HEK293 (cell line): ENCODE data around the gene NOX3.
"Not testable (repeated sequence)": the region's sequence is repeated elsewhere in the genome, so short reads cannot be mapped to it uniquely, and the experiment has no call there.

ENCODE experiments used
- CTCF ChIA-PET: fragments of 350-600 bp; formaldehyde crosslinking; extraction: SDS; loops from one replicate; lab custom pipeline; 2021; ENCODE audit warnings: antibody characterized with exemption; lab: Yijun Ruan, JAX
- POLR2A ChIA-PET: fragments of 300-600 bp; formaldehyde crosslinking; extraction: SDS; loops from one replicate; lab custom pipeline; 2020; ENCODE audit warnings: antibody characterized with exemption, inconsistent platforms; lab: Yijun Ruan, JAX
- H3K27ac ChIP-seq: fragments of 200-500 bp; sonication (Bioruptor generic); 2 replicates; pipeline ENCODE4 v1.5.1; 2014; ENCODE audit warnings: low read depth, low read length, control low read depth, inconsistent platforms; ENCODE audit errors: extremely low read depth
- H3K36me3 ChIP-seq, 2 experiments: fragments of 200-500 bp in 1 of 2; sonication (Bioruptor generic) in 1 of 2; 1 replicate in 1 of 2; 2 replicates in 1 of 2; pipeline ENCODE4 v1.5.1; 2014 to 2017; ENCODE audit warnings: inconsistent platforms in 2 of 2, low read length in 2 of 2; ENCODE audit not compliant: control insufficient read depth in 2 of 2, insufficient read depth in 1 of 2
- H3K4me1 ChIP-seq: fragments of 200-500 bp; sonication (Bioruptor generic); 2 replicates; pipeline ENCODE4 v1.5.1; 2014; ENCODE audit warnings: mild to moderate bottlenecking, low read length, inconsistent platforms; ENCODE audit not compliant: control insufficient read depth, insufficient read depth
- H3K4me3 ChIP-seq: 2 replicates; pipeline ENCODE4 v1.5.1; 2011; ENCODE audit warnings: low read depth, mild to moderate bottlenecking, control low read depth, low read length, moderate library complexity
- H3K9me3 ChIP-seq: fragments of 200-500 bp; sonication (Bioruptor generic); 2 replicates; pipeline ENCODE4 v1.5.1; 2014; ENCODE audit warnings: low read depth, low read length, inconsistent platforms; ENCODE audit not compliant: control insufficient read depth, insufficient read depth
- HOXD13 ChIP-seq: sonication (generic); formaldehyde crosslinking; IDR thresholded peaks from 2 replicates; pipeline ENCODE4 v1.8.0; 2022; ENCODE audit warnings: missing genetic modification reagents, borderline replicate concordance
- PRDM10 ChIP-seq: fragments of 450-650 bp; formaldehyde crosslinking; IDR thresholded peaks from 2 replicates; pipeline ENCODE4 v1.5.1; 2016; ENCODE audit warnings: missing biosample characterization, missing genetic modification characterization
- SETDB1 ChIP-seq: IDR thresholded peaks from one replicate; pipeline ENCODE4 v1.6.1; 2017; ENCODE audit warnings: mild to moderate bottlenecking, low read length, moderate library complexity, mixed read lengths; ENCODE audit not compliant: insufficient read length
- ZBTB49 ChIP-seq: fragments of 450-650 bp; formaldehyde crosslinking; IDR thresholded peaks from 2 replicates; pipeline ENCODE4 v1.5.1; 2016; ENCODE audit warnings: missing biosample characterization, missing genetic modification characterization, low read depth
- ZNF169 ChIP-seq: fragments of 450-650 bp; formaldehyde crosslinking; IDR thresholded peaks from 2 replicates; pipeline ENCODE4 v1.5.1; 2016; ENCODE audit warnings: missing biosample characterization, missing genetic modification characterization
- ZNF214 ChIP-seq: fragments of 450-650 bp; formaldehyde crosslinking; IDR thresholded peaks from 2 replicates; pipeline ENCODE4 v1.5.1; 2017; ENCODE audit warnings: missing biosample characterization, mild to moderate bottlenecking, missing genetic modification characterization, borderline replicate concordance
- ZNF23 ChIP-seq: fragments of 450-650 bp; formaldehyde crosslinking; IDR thresholded peaks from 2 replicates; pipeline ENCODE4 v1.5.1; 2016; ENCODE audit warnings: missing biosample characterization, missing genetic modification characterization, borderline replicate concordance
- ZNF274 ChIP-seq, 2 experiments: fragments of 200-500 bp in 1 of 2; fragments of 450-650 bp in 1 of 2; sonication (Bioruptor generic) in 1 of 2; formaldehyde crosslinking in 1 of 2; IDR thresholded peaks; 2 replicates each; pipeline versions ENCODE4 v1.5.1 to v1.6.1; 2014 to 2016; ENCODE audit warnings: borderline replicate concordance in 1 of 2, inconsistent platforms in 1 of 2, low read length in 1 of 2, missing biosample characterization in 1 of 2, missing genetic modification characterization in 1 of 2
- ZNF324 ChIP-seq: fragments of 450-650 bp; formaldehyde crosslinking; IDR thresholded peaks from 2 replicates; pipeline ENCODE4 v1.5.1; 2016; ENCODE audit warnings: missing biosample characterization, missing genetic modification characterization
- ZNF366 ChIP-seq: fragments of 450-650 bp; formaldehyde crosslinking; conservative IDR thresholded peaks from 2 replicates; pipeline ENCODE4 v1.5.1; 2016; ENCODE audit warnings: missing biosample characterization, missing genetic modification characterization
- ZNF404 ChIP-seq: fragments of 450-650 bp; formaldehyde crosslinking; IDR thresholded peaks from 2 replicates; pipeline ENCODE4 v1.5.1; 2017; ENCODE audit warnings: missing biosample characterization, missing genetic modification characterization
- ZNF510 ChIP-seq: fragments of 450-650 bp; formaldehyde crosslinking; IDR thresholded peaks from 2 replicates; pipeline ENCODE4 v1.5.1; 2018; ENCODE audit warnings: mild to moderate bottlenecking, missing genetic modification characterization, missing biosample characterization; ENCODE audit not compliant: insufficient replicate concordance
- ZNF521 ChIP-seq: fragments of 450-650 bp; formaldehyde crosslinking; IDR thresholded peaks from 2 replicates; pipeline ENCODE4 v1.5.1; 2017; ENCODE audit warnings: missing biosample characterization, mild to moderate bottlenecking, missing genetic modification characterization
- ZNF645 ChIP-seq: fragments of 450-650 bp; formaldehyde crosslinking; IDR thresholded peaks from 2 replicates; pipeline ENCODE4; 2016; ENCODE audit warnings: missing biosample characterization, missing genetic modification characterization
- ZNF792 ChIP-seq: fragments of 450-650 bp; formaldehyde crosslinking; IDR thresholded peaks from 2 replicates; pipeline ENCODE4 v1.5.1; 2016; ENCODE audit warnings: missing biosample characterization, missing genetic modification characterization
- ZSCAN18 ChIP-seq: fragments of 450-650 bp; formaldehyde crosslinking; IDR thresholded peaks from 2 replicates; pipeline ENCODE4 v1.5.1; 2016; ENCODE audit warnings: missing biosample characterization, missing genetic modification characterization
- ZSCAN5A ChIP-seq: fragments of 450-650 bp; formaldehyde crosslinking; IDR thresholded peaks from 2 replicates; pipeline ENCODE4 v1.5.1; 2016; ENCODE audit warnings: missing biosample characterization, missing genetic modification characterization

NOX3 gene

GRCh38 chr6:155362968-155363632 lies 92.5 kb downstream of the NOX3 start:
- H3K4me1 ChIP-seq, H3K4me3 ChIP-seq, H3K27ac ChIP-seq, H3K36me3 ChIP-seq, POLR2A ChIA-PET, H3K9me3 ChIP-seq: not testable (repeated sequence)
- CTCF ChIA-PET: interaction anchor here (0.6 kb wide), 1 partner anchor 130 kb away, joined by 3 read pairs; no protein-coding TSS in a partner anchor

GRCh38 chr6:155354167-155354566 lies 101.5 kb downstream of the NOX3 start:
- Histone ChIP-seq H3K4me1 (no peaks in the 10 kb centered on the region), H3K4me3 (no peak overlapping the region), H3K9me3 (no peaks in the 10 kb centered on the region), H3K36me3 (no peaks in the 10 kb centered on the region), H3K27ac (no peak overlapping the region)
- POLR2A ChIA-PET: no interaction called here
- no peak for TF ChIP-seq ZNF169 (tag by site-specific recombination)
- TF ChIP-seq SETDB1: peak; percentile 91
- CTCF ChIA-PET: interaction anchor here (0.7 to 1.5 kb wide), 2 partner anchors 26 to 1623 kb away, joined by 3 to 4 read pairs; no protein-coding TSS in a partner anchor

- Histone ChIP-seq H3K36me3 (no peaks in the 10 kb centered on the region), H3K27ac (no peak overlapping the region), H3K4me1 (no peaks in the 10 kb centered on the region), H3K4me3 (no peak overlapping the region), H3K9me3 (no peaks in the 10 kb centered on the region)
- POLR2A ChIA-PET: no interaction called here
- CTCF ChIA-PET: no interaction called here
- TF ChIP-seq ZNF366: no peak
- TF ChIP-seq ZNF23 (tag by site-specific recombination): no peak
- no peak for TF ChIP-seq ZNF404
- TF ChIP-seq ZNF645 (tag by site-specific recombination): no peak
- TF ChIP-seq ZNF792: no peak
- no peak for TF ChIP-seq PRDM10 (tag by site-specific recombination)
- no peak for TF ChIP-seq ZNF274 (IDR thresholded peaks at IDR 0.05; ENCODE audit: low read length)
- TF ChIP-seq ZNF274 (tag by site-specific recombination; IDR thresholded peaks at IDR 0.05; ENCODE audit: borderline replicate concordance): no peak
- no peak for TF ChIP-seq ZNF510 (tag by site-specific recombination)
- TF ChIP-seq ZNF521 (tag by site-specific recombination): no peak
- no peak for TF ChIP-seq HOXD13 (CRISPR knock-in tag)
Observed at GRCh38 chr6:155352811-155353210, 102.8 kb downstream of the NOX3 start.

GRCh38 chr6:155352130-155352420 lies 103.6 kb downstream of the NOX3 start:
- H3K36me3 ChIP-seq: no peaks in the 10 kb centered on the region
- ChIA-PET POLR2A (no interaction called here), CTCF (interaction anchor here (0.6 kb wide), 1 partner anchor 331 kb away, joined by 4 read pairs; no protein-coding TSS in a partner anchor)
- no peak overlapping the region for H3K27ac ChIP-seq
- H3K4me1 ChIP-seq: no peaks in the 10 kb centered on the region
- no peak overlapping the region for H3K4me3 ChIP-seq
- H3K9me3 ChIP-seq: no peaks in the 10 kb centered on the region
- TF ChIP-seq ZNF324 (no peak), ZSCAN18 (tag by site-specific recombination) (no peak), ZSCAN5A (tag by site-specific recombination) (no peak), ZBTB49 (no peak), ZNF214 (tag by site-specific recombination) (no peak)
